Osteoblast (primary cell): ENCODE results near the gene CDC14A. TPM values are rescaled to one million over a fixed set of nuclear protein-coding genes. Genes with fewer than 3 reads are reported as not detected.

Source experiments
- DNase-seq: peaks from one replicate; pipeline ENCODE4 v3.0.0; 2011; ENCODE audit warnings: low spot score, mixed read lengths; ENCODE audit not compliant: insufficient read length; ENCODE audit errors: missing footprints
- H2AFZ ChIP-seq: 2 replicates; pipeline ENCODE4 v1.6.0; 2011; ENCODE audit warnings: mild to moderate bottlenecking, low read length
- H3K27ac ChIP-seq: 2 replicates; pipeline ENCODE4 v1.5.1; 2011; ENCODE audit warnings: mild to moderate bottlenecking, low read depth, low read length, moderate library complexity
- H3K27me3 ChIP-seq: 2 replicates; pipeline ENCODE4 v1.6.0; 2012; ENCODE audit warnings: mild to moderate bottlenecking, control low read depth, inconsistent platforms, low read length, moderate library complexity; ENCODE audit not compliant: insufficient read depth
- H3K36me3 ChIP-seq: 2 replicates; pipeline ENCODE4 v1.5.1; 2011; ENCODE audit warnings: mild to moderate bottlenecking, low read length, control low read depth, moderate library complexity; ENCODE audit not compliant: insufficient read depth
- H3K4me1 ChIP-seq: 2 replicates; pipeline ENCODE4 v1.5.1; 2011; ENCODE audit warnings: mild to moderate bottlenecking, low read length, control low read depth, moderate library complexity; ENCODE audit not compliant: insufficient read depth
- H3K4me2 ChIP-seq: 2 replicates; pipeline ENCODE4 v1.6.0; 2011; ENCODE audit warnings: mild to moderate bottlenecking, low read length; ENCODE audit not compliant: insufficient read depth
- H3K4me3 ChIP-seq: fragments of 200-600 bp; sonication (generic); 3 replicates; pipeline ENCODE4 v1.5.1; 2012; ENCODE audit warnings: mild to moderate bottlenecking, low read length, inconsistent platforms; ENCODE audit not compliant: insufficient read depth
- H3K79me2 ChIP-seq: 2 replicates; pipeline ENCODE4 v1.6.0; 2012; ENCODE audit warnings: mild to moderate bottlenecking, low read length, control low read depth, inconsistent platforms; ENCODE audit not compliant: insufficient read depth
- H3K9me3 ChIP-seq: 2 replicates; pipeline ENCODE4 v1.5.1; 2011; ENCODE audit warnings: low read depth, low read length, control low read depth
- H4K20me1 ChIP-seq: 2 replicates; pipeline ENCODE4 v1.6.0; 2012; ENCODE audit warnings: mild to moderate bottlenecking, low read length, control low read depth; ENCODE audit not compliant: insufficient read depth
- total RNA-seq: library from RNA; depleted of rRNA; stranded (reverse); fragments of >200 nt; gene quantifications from 2 replicates; pipeline ENCODE4 v1.2.3, GENCODE V29; 2012
- TF ChIP-seq, protein P1 (sequence below): IDR thresholded peaks from 2 replicates; pipeline ENCODE4 v1.5.1; 2011; ENCODE audit warnings: mild to moderate bottlenecking, low read depth, low read length, moderate library complexity; ENCODE audit errors: extremely low read depth

CDC14A gene
- total RNA-seq, 1 donor: 6.9 TPM

DNA sequence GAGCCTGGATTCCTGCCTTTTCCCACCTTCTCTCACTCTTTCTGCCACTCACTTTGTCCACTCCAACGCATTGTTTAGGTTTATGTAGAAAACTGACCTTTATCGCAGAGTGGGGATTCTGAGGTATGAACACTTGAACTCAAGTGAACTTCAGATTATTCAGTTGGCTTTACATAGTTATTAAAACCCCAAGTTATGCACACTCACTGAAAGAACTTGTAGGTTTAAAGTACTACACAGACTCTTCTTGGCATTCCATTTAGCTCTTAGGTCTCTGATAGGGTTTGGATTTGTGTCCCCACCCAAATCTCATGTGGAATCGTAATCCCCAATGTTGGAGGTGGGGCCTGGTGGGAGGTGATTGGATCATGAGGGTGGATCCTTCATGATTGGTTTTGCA, 46.4 kb upstream of the CDC14A start:
- Histone ChIP-seq H2AFZ (no peak overlapping the region), H3K4me2 (no peak overlapping the region), H4K20me1 (no peaks in the 10 kb centered on the region), H3K9me3 (no peaks in the 10 kb centered on the region), H3K36me3 (no peaks in the 10 kb centered on the region), H3K27me3 (no peaks in the 10 kb centered on the region), H3K27ac (no peak overlapping the region), H3K4me3 (no peak overlapping the region), H3K79me2 (no peaks in the 10 kb centered on the region), H3K4me1 (no peaks in the 10 kb centered on the region)
- no peak for DNase-seq
- TF ChIP-seq, protein P1, sequence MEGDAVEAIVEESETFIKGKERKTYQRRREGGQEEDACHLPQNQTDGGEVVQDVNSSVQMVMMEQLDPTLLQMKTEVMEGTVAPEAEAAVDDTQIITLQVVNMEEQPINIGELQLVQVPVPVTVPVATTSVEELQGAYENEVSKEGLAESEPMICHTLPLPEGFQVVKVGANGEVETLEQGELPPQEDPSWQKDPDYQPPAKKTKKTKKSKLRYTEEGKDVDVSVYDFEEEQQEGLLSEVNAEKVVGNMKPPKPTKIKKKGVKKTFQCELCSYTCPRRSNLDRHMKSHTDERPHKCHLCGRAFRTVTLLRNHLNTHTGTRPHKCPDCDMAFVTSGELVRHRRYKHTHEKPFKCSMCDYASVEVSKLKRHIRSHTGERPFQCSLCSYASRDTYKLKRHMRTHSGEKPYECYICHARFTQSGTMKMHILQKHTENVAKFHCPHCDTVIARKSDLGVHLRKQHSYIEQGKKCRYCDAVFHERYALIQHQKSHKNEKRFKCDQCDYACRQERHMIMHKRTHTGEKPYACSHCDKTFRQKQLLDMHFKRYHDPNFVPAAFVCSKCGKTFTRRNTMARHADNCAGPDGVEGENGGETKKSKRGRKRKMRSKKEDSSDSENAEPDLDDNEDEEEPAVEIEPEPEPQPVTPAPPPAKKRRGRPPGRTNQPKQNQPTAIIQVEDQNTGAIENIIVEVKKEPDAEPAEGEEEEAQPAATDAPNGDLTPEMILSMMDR: no peak

DNA sequence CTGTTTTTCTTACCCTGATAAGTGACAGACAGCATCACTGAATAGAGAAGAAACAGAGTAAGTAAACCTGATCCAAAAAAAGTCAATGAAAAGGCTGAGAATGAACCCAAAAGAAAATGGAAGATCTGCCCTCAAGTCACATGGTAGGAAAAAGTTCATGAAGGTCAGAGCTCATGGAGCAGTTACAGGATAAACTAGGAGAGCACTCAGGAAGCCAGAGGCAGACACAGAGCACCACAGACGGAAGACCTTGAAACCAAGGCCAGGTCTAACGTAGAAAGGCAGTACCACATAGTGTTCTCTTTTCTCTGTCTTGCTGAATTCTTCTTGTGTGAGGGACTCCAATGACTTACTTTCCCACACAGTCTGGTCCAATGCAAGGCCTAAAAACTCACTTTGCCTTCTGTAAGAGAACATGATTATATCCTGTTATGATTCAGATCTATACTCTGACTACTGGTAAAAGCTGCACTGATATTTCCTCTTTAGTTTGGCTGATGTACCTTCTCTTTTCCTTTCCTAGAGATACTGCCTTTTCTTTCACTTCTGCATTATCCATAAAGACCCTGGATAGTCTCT, 45.5 kb upstream of the CDC14A start:
- TF ChIP-seq, protein P1: no peak
- H4K20me1 ChIP-seq: no peaks in the 10 kb centered on the region
- no peaks in the 10 kb centered on the region for H3K79me2 ChIP-seq
- no peak overlapping the region for H2AFZ ChIP-seq
- no peaks in the 10 kb centered on the region for H3K36me3 ChIP-seq
- no peaks in the 10 kb centered on the region for H3K27me3 ChIP-seq
- no peak overlapping the region for H3K4me2 ChIP-seq
- no peaks in the 10 kb centered on the region for H3K4me1 ChIP-seq
- no peaks in the 10 kb centered on the region for H3K9me3 ChIP-seq
- no peak for DNase-seq
- no peak overlapping the region for H3K27ac ChIP-seq
- no peak overlapping the region for H3K4me3 ChIP-seq

DNA sequence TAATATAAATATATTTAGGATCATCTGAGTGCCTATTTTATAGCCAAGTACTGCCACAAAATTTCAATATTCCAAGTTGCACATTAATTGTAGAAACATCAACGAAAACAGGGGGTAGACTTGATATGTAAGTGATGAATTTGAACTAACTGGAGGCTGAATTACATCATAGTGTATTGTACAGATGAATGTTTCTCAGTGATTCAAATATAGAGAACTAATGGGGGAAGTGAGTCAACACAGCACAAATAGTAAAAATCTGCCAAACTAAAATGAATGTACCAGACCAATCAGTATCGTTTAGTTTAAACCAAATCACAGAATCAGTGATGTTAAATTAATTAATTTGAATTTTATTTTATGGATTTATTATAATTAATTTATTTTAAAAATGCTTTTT, 43.5 kb upstream of the CDC14A start:
- Histone ChIP-seq H3K27me3 (peaks cover 3% of the 10 kb centered on the region), H3K27ac (no peak overlapping the region), H3K36me3 (no peaks in the 10 kb centered on the region), H3K79me2 (no peaks in the 10 kb centered on the region), H3K4me2 (no peak overlapping the region), H4K20me1 (no peaks in the 10 kb centered on the region), H2AFZ (no peak overlapping the region), H3K4me1 (no peaks in the 10 kb centered on the region), H3K4me3 (no peak overlapping the region), H3K9me3 (no peaks in the 10 kb centered on the region)
- TF ChIP-seq, protein P1: no peak
- DNase-seq: peak; percentile 76

DNA sequence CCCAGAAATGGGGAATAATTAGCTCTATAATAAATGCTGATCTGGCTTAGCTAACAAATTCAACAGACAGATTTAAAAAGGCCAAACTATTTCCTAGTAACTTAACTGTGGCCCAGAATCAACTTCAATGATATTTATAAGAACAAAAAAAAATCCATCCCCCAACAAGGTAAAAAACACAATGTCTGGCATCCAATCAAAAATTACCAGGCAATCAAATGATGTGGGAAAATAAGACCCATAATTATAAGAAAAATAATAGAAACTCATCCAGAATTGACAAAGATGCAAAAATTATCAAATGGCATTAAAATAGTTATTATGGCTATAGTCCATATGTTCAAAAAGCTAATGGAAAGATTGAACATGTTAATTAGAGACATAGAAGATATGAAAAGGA, 42.4 kb upstream of the CDC14A start:
- no peak overlapping the region for H2AFZ ChIP-seq
- H3K9me3 ChIP-seq: no peaks in the 10 kb centered on the region
- H4K20me1 ChIP-seq: no peaks in the 10 kb centered on the region
- no peak overlapping the region for H3K4me2 ChIP-seq
- H3K4me3 ChIP-seq: no peak overlapping the region
- TF ChIP-seq, protein P1: no peak
- peaks cover 5% of the 10 kb centered on the region for H3K27me3 ChIP-seq
- H3K27ac ChIP-seq: no peak overlapping the region
- no peaks in the 10 kb centered on the region for H3K36me3 ChIP-seq
- H3K79me2 ChIP-seq: no peaks in the 10 kb centered on the region
- no peaks in the 10 kb centered on the region for H3K4me1 ChIP-seq
- DNase-seq: no peak
